Liver (tissue), 3 donors: ENCODE measurements around the gene MARCHF11.
A peak's percentile ranks its signal among the peaks of the same experiment; 100 is the strongest.

Experiments
- CTCF ChIP-seq: fragments of 150-350 bp; IDR thresholded peaks from 2 replicates; pipeline ENCODE4 v1.5.1; 2017; ENCODE audit warnings: improper control_type of control experiment, low read depth, low read length; ENCODE audit not compliant: missing input control
- EGR1 ChIP-seq, 2 donors: IDR thresholded peaks; 2 replicates each; pipeline ENCODE4 v1.6.1; 2016 to 2018; ENCODE audit warnings: antibody characterized with exemption in 2 of 2, low read depth in 2 of 2
- FOXA1 ChIP-seq: IDR thresholded peaks from 2 replicates; pipeline ENCODE4 v1.6.1; 2016; ENCODE audit warnings: antibody characterized with exemption
- GABPA ChIP-seq, 2 donors: IDR thresholded peaks in 1 of 2; conservative IDR thresholded peaks in 1 of 2; 2 replicates each; pipeline ENCODE4 v1.6.1; 2016; ENCODE audit warnings: antibody characterized with exemption in 2 of 2, mild to moderate bottlenecking in 1 of 2, moderate library complexity in 1 of 2
- JUND ChIP-seq, 2 donors: IDR thresholded peaks; 2 replicates each; pipeline ENCODE4 v1.6.1; 2016; ENCODE audit warnings: antibody characterized with exemption in 2 of 2
- NR2F2 ChIP-seq: IDR thresholded peaks from 2 replicates; pipeline ENCODE4 v1.6.1; 2016; ENCODE audit warnings: antibody characterized with exemption
- RAD21 ChIP-seq, 2 donors: IDR thresholded peaks; 2 replicates each; pipeline ENCODE4 v1.6.1; 2016; ENCODE audit warnings: antibody characterized with exemption in 2 of 2, mild to moderate bottlenecking in 2 of 2
- TAF1 ChIP-seq: conservative IDR thresholded peaks from 2 replicates; pipeline ENCODE4 v1.6.1; 2016; ENCODE audit warnings: antibody characterized with exemption, mild to moderate bottlenecking
- TF ChIP-seq, protein P1 (sequence below): IDR thresholded peaks from 2 replicates; pipeline ENCODE4 v1.6.1; 2016; ENCODE audit warnings: antibody characterized with exemption, mild to moderate bottlenecking
- TF ChIP-seq, protein P2 (sequence below): IDR thresholded peaks from 2 replicates; pipeline ENCODE4 v1.6.1; 2016; ENCODE audit warnings: antibody characterized with exemption
- donor health status: healthy.
- donor health status: healthy.

DNA sequence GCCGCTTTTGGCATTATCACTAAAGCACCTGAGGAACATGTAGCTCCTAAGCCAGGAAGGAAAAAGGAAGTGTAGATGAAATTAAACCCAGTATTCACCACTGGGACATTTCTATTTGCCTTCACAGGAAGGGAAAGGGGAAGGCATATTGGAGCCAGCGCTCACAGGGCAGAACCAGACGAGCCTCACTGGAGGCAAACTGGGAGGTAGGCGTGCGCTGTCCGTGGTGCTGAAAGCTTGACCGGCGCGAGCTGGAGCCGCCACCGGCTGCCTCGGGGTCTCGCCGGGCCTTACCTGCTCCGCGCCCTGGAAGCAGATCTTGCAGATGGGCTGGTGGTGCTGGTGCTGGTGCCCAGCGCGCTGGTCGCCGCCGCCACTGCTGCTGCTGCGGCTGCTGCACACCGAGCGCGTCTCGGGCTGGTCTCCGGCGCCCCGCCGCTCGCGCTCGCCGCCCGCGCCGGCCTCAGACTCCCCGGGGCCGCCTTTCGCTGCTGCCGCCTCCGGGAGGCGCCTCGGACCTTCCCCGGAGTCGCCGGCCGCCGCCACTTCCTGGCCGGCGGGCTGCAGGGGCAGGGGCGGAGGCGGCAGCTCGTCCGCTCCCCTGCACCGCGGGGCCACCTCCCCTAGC lies 732 bp downstream of the MARCHF11 start:
- TF ChIP-seq CTCF (no peak), JUND (IDR thresholded peaks at IDR 0.05) (no peak), TAF1 (no peak), FOXA1 (no peak), EGR1 (IDR thresholded peaks at IDR 0.05; ENCODE audit: low read depth in 2 of 2) (no peak), NR2F2 (no peak), GABPA (IDR thresholded peaks at IDR 0.05 in 1 of 2, conservative IDR thresholded peaks at IDR 0.05 in 1 of 2) (no peak), RAD21 (IDR thresholded peaks at IDR 0.05) (no peak)
- TF ChIP-seq, protein P1, sequence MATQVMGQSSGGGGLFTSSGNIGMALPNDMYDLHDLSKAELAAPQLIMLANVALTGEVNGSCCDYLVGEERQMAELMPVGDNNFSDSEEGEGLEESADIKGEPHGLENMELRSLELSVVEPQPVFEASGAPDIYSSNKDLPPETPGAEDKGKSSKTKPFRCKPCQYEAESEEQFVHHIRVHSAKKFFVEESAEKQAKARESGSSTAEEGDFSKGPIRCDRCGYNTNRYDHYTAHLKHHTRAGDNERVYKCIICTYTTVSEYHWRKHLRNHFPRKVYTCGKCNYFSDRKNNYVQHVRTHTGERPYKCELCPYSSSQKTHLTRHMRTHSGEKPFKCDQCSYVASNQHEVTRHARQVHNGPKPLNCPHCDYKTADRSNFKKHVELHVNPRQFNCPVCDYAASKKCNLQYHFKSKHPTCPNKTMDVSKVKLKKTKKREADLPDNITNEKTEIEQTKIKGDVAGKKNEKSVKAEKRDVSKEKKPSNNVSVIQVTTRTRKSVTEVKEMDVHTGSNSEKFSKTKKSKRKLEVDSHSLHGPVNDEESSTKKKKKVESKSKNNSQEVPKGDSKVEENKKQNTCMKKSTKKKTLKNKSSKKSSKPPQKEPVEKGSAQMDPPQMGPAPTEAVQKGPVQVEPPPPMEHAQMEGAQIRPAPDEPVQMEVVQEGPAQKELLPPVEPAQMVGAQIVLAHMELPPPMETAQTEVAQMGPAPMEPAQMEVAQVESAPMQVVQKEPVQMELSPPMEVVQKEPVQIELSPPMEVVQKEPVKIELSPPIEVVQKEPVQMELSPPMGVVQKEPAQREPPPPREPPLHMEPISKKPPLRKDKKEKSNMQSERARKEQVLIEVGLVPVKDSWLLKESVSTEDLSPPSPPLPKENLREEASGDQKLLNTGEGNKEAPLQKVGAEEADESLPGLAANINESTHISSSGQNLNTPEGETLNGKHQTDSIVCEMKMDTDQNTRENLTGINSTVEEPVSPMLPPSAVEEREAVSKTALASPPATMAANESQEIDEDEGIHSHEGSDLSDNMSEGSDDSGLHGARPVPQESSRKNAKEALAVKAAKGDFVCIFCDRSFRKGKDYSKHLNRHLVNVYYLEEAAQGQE, result peak; percentile 99
- TF ChIP-seq, protein P2, sequence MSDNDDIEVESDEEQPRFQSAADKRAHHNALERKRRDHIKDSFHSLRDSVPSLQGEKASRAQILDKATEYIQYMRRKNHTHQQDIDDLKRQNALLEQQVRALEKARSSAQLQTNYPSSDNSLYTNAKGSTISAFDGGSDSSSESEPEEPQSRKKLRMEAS, result no peak
